IMR-90 (cell line): ENCODE measurements around the gene CCDC9. TPM values are rescaled to one million over a fixed set of nuclear protein-coding genes. Genes with fewer than 3 reads are reported as not detected.
A peak's percentile ranks its signal among the peaks of the same experiment; 100 is the strongest.

Experiments used
- ATAC-seq: fragments of 200-7000 bp; cut with Tn5 transposase; 2 replicates; pipeline ENCODE4 v1.9.1; 2020; ENCODE audit warnings: low read depth, mild to moderate bottlenecking, moderate library complexity
- BruUV-seq: library from RNA; stranded (reverse); fragments of 400-500 nt; replicated peaks from 2 replicates; lab custom pipeline; 2021; lab: Mats Ljungman, UMichigan
- CTCF ChIA-PET: fragments of 300-600 bp; formaldehyde crosslinking; extraction: SDS; loops from one replicate; lab custom pipeline; 2021; ENCODE audit warnings: antibody characterized with exemption; lab: Yijun Ruan, JAX
- POLR2A ChIA-PET: fragments of 300-600 bp; sonication (Branson Sonifier 250); formaldehyde crosslinking; loops from one replicate; lab custom pipeline; 2022; ENCODE audit warnings: antibody characterized with exemption; ENCODE audit not compliant: unreplicated experiment; lab: Charles Lee
- DNase-seq: peaks from one replicate; pipeline ENCODE4 v3.0.0; 2013
- H2AFZ ChIP-seq: replicated peaks from 2 replicates; pipeline ENCODE3; 2013; ENCODE audit warnings: low read length, mild to moderate bottlenecking; ENCODE audit not compliant: poor library complexity
- H2AK5ac ChIP-seq: 2 replicates; pipeline ENCODE4 v1.6.1; 2013; ENCODE audit warnings: low read depth, low read length, inconsistent platforms
- H2AK9ac ChIP-seq: replicated peaks from 2 replicates; pipeline ENCODE3; 2013; ENCODE audit warnings: mild to moderate bottlenecking, low read depth, low read length, moderate library complexity; ENCODE audit not compliant: poor library complexity
- H2BK120ac ChIP-seq: 2 replicates; pipeline ENCODE4 v1.6.1; 2013; ENCODE audit warnings: low read depth, low read length, inconsistent platforms
- H2BK15ac ChIP-seq: 3 replicates; pipeline ENCODE4 v1.6.1; 2013; ENCODE audit warnings: low read depth, low read length, inconsistent platforms
- H2BK20ac ChIP-seq: 2 replicates; pipeline ENCODE4 v1.6.1; 2013; ENCODE audit warnings: low read depth, mild to moderate bottlenecking, inconsistent platforms, low read length, moderate library complexity
- H2BK5ac ChIP-seq: 2 replicates; pipeline ENCODE4 v1.6.1; 2013; ENCODE audit warnings: mild to moderate bottlenecking, low read depth, low read length, inconsistent platforms; ENCODE audit not compliant: poor library complexity, severe bottlenecking
- H3K14ac ChIP-seq: replicated peaks from 2 replicates; pipeline ENCODE4 v1.6.1; 2013; ENCODE audit warnings: low read depth, low read length, inconsistent platforms
- H3K18ac ChIP-seq: 2 replicates; pipeline ENCODE4 v1.6.1; 2013; ENCODE audit warnings: low read depth, low read length, control low read depth
- H3K23ac ChIP-seq: 2 replicates; pipeline ENCODE4 v1.6.1; 2013; ENCODE audit warnings: low read depth, low read length, inconsistent platforms
- H3K27ac ChIP-seq: 2 replicates; pipeline ENCODE4 v1.5.1; 2013; ENCODE audit warnings: mild to moderate bottlenecking, control low read depth, low read length; ENCODE audit not compliant: insufficient read depth
- H3K27me3 ChIP-seq: 2 replicates; pipeline ENCODE4 v1.6.1; 2013; ENCODE audit warnings: low read length; ENCODE audit not compliant: control insufficient read depth, insufficient read depth
- H3K36me3 ChIP-seq: 2 replicates; pipeline ENCODE4 v1.6.1; 2013; ENCODE audit warnings: low read length, mixed read lengths; ENCODE audit not compliant: control insufficient read depth, insufficient read depth
- H3K4ac ChIP-seq: 2 replicates; pipeline ENCODE4 v1.6.1; 2013; ENCODE audit warnings: low read depth, low read length, inconsistent platforms
- H3K4me1 ChIP-seq: 2 replicates; pipeline ENCODE4 v1.6.1; 2013; ENCODE audit warnings: low read length, mixed read lengths; ENCODE audit not compliant: control insufficient read depth, insufficient read depth
- H3K4me2 ChIP-seq: 2 replicates; pipeline ENCODE4 v1.6.1; 2013; ENCODE audit warnings: low read depth, mild to moderate bottlenecking, control low read depth, low read length, moderate library complexity
- H3K4me3 ChIP-seq: 2 replicates; pipeline ENCODE4 v1.5.1; 2013; ENCODE audit warnings: low read depth, mild to moderate bottlenecking, control low read depth, low read length, moderate library complexity; ENCODE audit not compliant: insufficient read depth
- H3K56ac ChIP-seq: 2 replicates; pipeline ENCODE4 v1.6.1; 2013; ENCODE audit warnings: low read length, inconsistent platforms; ENCODE audit not compliant: insufficient read depth; ENCODE audit errors: extremely low read depth
- H3K79me1 ChIP-seq, 2 experiments: 2 replicates each; pipeline ENCODE4 v1.6.1; 2013; ENCODE audit warnings: low read length in 2 of 2, inconsistent platforms in 1 of 2, low read depth in 1 of 2
- H3K9ac ChIP-seq: 2 replicates; pipeline ENCODE4 v1.6.1; 2013; ENCODE audit warnings: low read depth, low read length, control low read depth
- H3K9me1 ChIP-seq: 2 replicates; pipeline ENCODE4 v1.6.1; 2013; ENCODE audit warnings: low read length, inconsistent platforms; ENCODE audit not compliant: insufficient read depth
- H3K9me3 ChIP-seq: 2 replicates; pipeline ENCODE4 v1.6.1; 2013; ENCODE audit warnings: low read length; ENCODE audit not compliant: control insufficient read depth, insufficient read depth
- H4K20me1 ChIP-seq: 2 replicates; pipeline ENCODE4 v1.6.1; 2013; ENCODE audit warnings: low read length, inconsistent platforms; ENCODE audit not compliant: insufficient read depth
- H4K5ac ChIP-seq: 2 replicates; pipeline ENCODE4 v1.6.1; 2013; ENCODE audit warnings: mild to moderate bottlenecking, low read depth, low read length, control low read depth
- H4K8ac ChIP-seq, 2 experiments: 2 replicates each; pipeline ENCODE4 v1.6.1; 2013; ENCODE audit warnings: low read depth in 2 of 2, low read length in 2 of 2, control low read depth in 1 of 2, inconsistent platforms in 1 of 2
- H4K91ac ChIP-seq: 2 replicates; pipeline ENCODE4 v1.6.1; 2013; ENCODE audit warnings: low read depth, low read length, inconsistent platforms; ENCODE audit not compliant: insufficient read depth
- BHLHE40 ChIP-seq: fragments of 150-350 bp; IDR thresholded peaks from 2 replicates; pipeline ENCODE4 v1.6.1; 2016; ENCODE audit warnings: mild to moderate bottlenecking, low read depth, low read length
- CEBPB ChIP-seq: IDR thresholded peaks from 2 replicates; pipeline ENCODE4 v1.6.1; 2012; ENCODE audit warnings: low read depth, low read length, improper control_type of control experiment
- MAFK ChIP-seq: IDR thresholded peaks from 2 replicates; pipeline ENCODE4 v1.6.1; 2012; ENCODE audit warnings: low read depth, low read length, improper control_type of control experiment
- MAZ ChIP-seq: IDR thresholded peaks from 2 replicates; pipeline ENCODE4 v1.6.1; 2012; ENCODE audit warnings: low read depth, mild to moderate bottlenecking, low read length, improper control_type of control experiment, moderate library complexity, borderline replicate concordance
- MXI1 ChIP-seq: IDR thresholded peaks from 2 replicates; pipeline ENCODE4 v1.6.1; 2012; ENCODE audit warnings: low read depth, mild to moderate bottlenecking, low read length, moderate library complexity, borderline replicate concordance
- NFE2L2 ChIP-seq: fragments of 150-350 bp; IDR thresholded peaks from 2 replicates; pipeline ENCODE4 v1.6.1; 2016; ENCODE audit warnings: low read depth, mild to moderate bottlenecking, low read length
- RAD21 ChIP-seq: IDR thresholded peaks from 2 replicates; pipeline ENCODE4 v1.6.1; 2012; ENCODE audit warnings: low read length, improper control_type of control experiment
- RCOR1 ChIP-seq: IDR thresholded peaks from 2 replicates; pipeline ENCODE4 v1.6.1; 2012; ENCODE audit warnings: mild to moderate bottlenecking, low read length, improper control_type of control experiment; ENCODE audit not compliant: insufficient replicate concordance
- RFX5 ChIP-seq: IDR thresholded peaks from 2 replicates; pipeline ENCODE4 v1.8.0; 2012; ENCODE audit warnings: low read depth, mild to moderate bottlenecking, low read length, moderate library complexity
- SMC3 ChIP-seq: fragments of 150-350 bp; IDR thresholded peaks from 2 replicates; pipeline ENCODE4 v1.6.1; 2016; ENCODE audit warnings: low read depth, mild to moderate bottlenecking, antibody characterized with exemption, low read length, moderate library complexity
- WGBS, 2 experiments: methylation state at CpG; one replicate each; pipeline versions ENCODE4 v1.1.5 to v1.1.7; 2013; ENCODE audit warnings: missing lambda C conversion rate in 2 of 2; ENCODE audit not compliant: insufficient read length in 1 of 2; ENCODE audit errors: extremely low coverage in 2 of 2; 5-methylcytosine and 5-hydroxymethylcytosine counted together
- dilution Hi-C: fragments of 300-500 bp; cut with HindIII; formaldehyde crosslinking; loops from one replicate; pipeline ENCODE4 v1.14.3; 2018; ENCODE audit warnings: low sequenced_read_pairs; ENCODE audit not compliant: unreplicated experiment
- in situ Hi-C: fragments of 300-500 bp; cut with MboI; formaldehyde crosslinking; loops from 3 replicates; pipeline ENCODE4 v1.14.3; 2019; ENCODE audit warnings: low sequenced_read_pairs, inconsistent platforms, mixed read lengths
- intact Hi-C: fragments of 100-400 bp; cut with micrococcal nuclease; formaldehyde crosslinking; loops from 2 replicates; pipeline ENCODE4 v1.10.0; 2022
- polyA plus RNA-seq, 3 experiments: library from polyadenylated mRNA; depleted of rRNA; stranded (reverse); fragments of >200 nt; gene quantifications; 2 replicates each; pipeline ENCODE4 v1.2.3, GENCODE V29; 2012; ENCODE audit warnings: low replicate concordance in 1 of 3
- total RNA-seq: library from RNA; depleted of rRNA; stranded (reverse); fragments of >200 nt; gene quantifications from 2 replicates; pipeline ENCODE4 v1.2.3, GENCODE V29; 2012
- TF ChIP-seq, protein P1 (sequence below): fragments of 150-350 bp; IDR thresholded peaks from 2 replicates; pipeline ENCODE4 v1.6.1; 2017; ENCODE audit warnings: mild to moderate bottlenecking, antibody characterized with exemption, low read length, low read depth
- TF ChIP-seq, protein P2 (sequence below): fragments of 150-350 bp; IDR thresholded peaks from 2 replicates; pipeline ENCODE4 v1.6.1; 2016; ENCODE audit warnings: low read depth, mild to moderate bottlenecking, low read length, moderate library complexity, borderline replicate concordance
- TF ChIP-seq, protein P3 (sequence below): conservative IDR thresholded peaks from 2 replicates; pipeline ENCODE4 v1.5.1; 2012; ENCODE audit warnings: mild to moderate bottlenecking, low read depth, low read length, improper control_type of control experiment

The CCDC9 gene
- total and polyA plus RNA-seq, 2 of the 4 experiments (the other 2 are of a cell fraction) = 2.9 to 8.6 TPM

DNA sequence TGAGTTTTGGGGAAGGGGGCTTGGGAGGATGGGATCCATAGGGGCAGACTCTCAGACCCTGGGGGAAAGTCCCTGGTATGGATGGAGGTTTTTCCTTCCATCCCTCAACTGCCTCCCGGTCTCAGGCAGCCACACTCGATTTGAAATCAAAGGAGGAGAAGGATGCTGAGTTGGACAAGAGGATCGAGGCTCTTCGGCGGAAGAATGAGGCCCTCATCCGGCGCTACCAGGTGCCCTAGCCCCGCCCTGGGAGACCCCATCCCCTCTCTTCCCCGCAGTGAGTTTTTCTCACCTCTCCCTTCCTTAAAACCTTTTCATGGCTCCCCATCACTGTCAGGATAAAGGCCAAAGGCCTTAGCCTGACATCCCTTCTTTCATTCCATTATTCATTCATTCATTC is 2.1 kb downstream of the CCDC9 start:
- Histone ChIP-seq H2AFZ (no peak overlapping the region), H2BK5ac (peak overlapping the region; percentile 80), H3K9ac (peak overlapping the region; percentile 92), H3K4me3 (no peak overlapping the region; the same call in 1 of the 2 replicates), H3K4me1 (peaks cover 18% of the 10 kb centered on the region), H4K5ac (no peak overlapping the region), H3K18ac (no peak overlapping the region), H3K56ac (0 out of 2 replicates have a peak overlapping the region, but pooled peaks have one; percentile 95), H3K36me3 (peaks cover 32% of the 10 kb centered on the region), H2BK15ac (no peak overlapping the region), H3K9me1 (peaks cover 16% of the 10 kb centered on the region; the same call in 1 of the 2 replicates), H4K20me1 (peaks cover 8% of the 10 kb centered on the region; the same call in 1 of the 2 replicates), H3K27ac (peak overlapping the region; percentile 90), H4K91ac (0 out of 2 replicates have a peak overlapping the region, but pooled peaks have one; percentile 90), H2AK5ac (peak overlapping the region; percentile 96), H3K4me2 (peak overlapping the region; percentile 92), H3K79me1 (peaks cover 47 to 59% of the 10 kb centered on the region in 2 experiments), H3K4ac (peak overlapping the region; percentile 98), H3K14ac (peak overlapping the region; percentile 99), H2BK120ac (no peak overlapping the region), H3K27me3 (no peaks in the 10 kb centered on the region), H3K9me3 (no peaks in the 10 kb centered on the region), H4K8ac (peak overlapping the region; percentile 40 to 91; a peak in 2 of 4 replicates), H2BK20ac (no peak overlapping the region), H3K23ac (peak overlapping the region; percentile 97), H2AK9ac (peak overlapping the region; percentile 99)
- in situ Hi-C loops (no loop called here), dilution Hi-C loops (no loop called here), intact Hi-C loops (no loop called here)
- TF ChIP-seq, protein P1, sequence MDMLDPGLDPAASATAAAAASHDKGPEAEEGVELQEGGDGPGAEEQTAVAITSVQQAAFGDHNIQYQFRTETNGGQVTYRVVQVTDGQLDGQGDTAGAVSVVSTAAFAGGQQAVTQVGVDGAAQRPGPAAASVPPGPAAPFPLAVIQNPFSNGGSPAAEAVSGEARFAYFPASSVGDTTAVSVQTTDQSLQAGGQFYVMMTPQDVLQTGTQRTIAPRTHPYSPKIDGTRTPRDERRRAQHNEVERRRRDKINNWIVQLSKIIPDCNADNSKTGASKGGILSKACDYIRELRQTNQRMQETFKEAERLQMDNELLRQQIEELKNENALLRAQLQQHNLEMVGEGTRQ = no peak
- no peak for TF ChIP-seq RAD21
- TF ChIP-seq RCOR1 = no peak
- TF ChIP-seq MAZ = no peak
- no peak for TF ChIP-seq MAFK
- no peak for TF ChIP-seq RFX5
- no peak for TF ChIP-seq NFE2L2
- no peak for TF ChIP-seq BHLHE40
- TF ChIP-seq SMC3 = no peak
- no peak for TF ChIP-seq CEBPB
- no peak for TF ChIP-seq MXI1
- TF ChIP-seq, protein P2, sequence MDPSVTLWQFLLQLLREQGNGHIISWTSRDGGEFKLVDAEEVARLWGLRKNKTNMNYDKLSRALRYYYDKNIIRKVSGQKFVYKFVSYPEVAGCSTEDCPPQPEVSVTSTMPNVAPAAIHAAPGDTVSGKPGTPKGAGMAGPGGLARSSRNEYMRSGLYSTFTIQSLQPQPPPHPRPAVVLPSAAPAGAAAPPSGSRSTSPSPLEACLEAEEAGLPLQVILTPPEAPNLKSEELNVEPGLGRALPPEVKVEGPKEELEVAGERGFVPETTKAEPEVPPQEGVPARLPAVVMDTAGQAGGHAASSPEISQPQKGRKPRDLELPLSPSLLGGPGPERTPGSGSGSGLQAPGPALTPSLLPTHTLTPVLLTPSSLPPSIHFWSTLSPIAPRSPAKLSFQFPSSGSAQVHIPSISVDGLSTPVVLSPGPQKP = no peak
- TF ChIP-seq, protein P3, sequence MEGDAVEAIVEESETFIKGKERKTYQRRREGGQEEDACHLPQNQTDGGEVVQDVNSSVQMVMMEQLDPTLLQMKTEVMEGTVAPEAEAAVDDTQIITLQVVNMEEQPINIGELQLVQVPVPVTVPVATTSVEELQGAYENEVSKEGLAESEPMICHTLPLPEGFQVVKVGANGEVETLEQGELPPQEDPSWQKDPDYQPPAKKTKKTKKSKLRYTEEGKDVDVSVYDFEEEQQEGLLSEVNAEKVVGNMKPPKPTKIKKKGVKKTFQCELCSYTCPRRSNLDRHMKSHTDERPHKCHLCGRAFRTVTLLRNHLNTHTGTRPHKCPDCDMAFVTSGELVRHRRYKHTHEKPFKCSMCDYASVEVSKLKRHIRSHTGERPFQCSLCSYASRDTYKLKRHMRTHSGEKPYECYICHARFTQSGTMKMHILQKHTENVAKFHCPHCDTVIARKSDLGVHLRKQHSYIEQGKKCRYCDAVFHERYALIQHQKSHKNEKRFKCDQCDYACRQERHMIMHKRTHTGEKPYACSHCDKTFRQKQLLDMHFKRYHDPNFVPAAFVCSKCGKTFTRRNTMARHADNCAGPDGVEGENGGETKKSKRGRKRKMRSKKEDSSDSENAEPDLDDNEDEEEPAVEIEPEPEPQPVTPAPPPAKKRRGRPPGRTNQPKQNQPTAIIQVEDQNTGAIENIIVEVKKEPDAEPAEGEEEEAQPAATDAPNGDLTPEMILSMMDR = no peak
- POLR2A ChIA-PET = no interaction called here
- no peak for DNase-seq
- 100% methylated on average over 2 of the region's 9 CpGs; no CpG with 5 or more reads in 1 of the 2 experiments for WGBS, 2 experiments
- CTCF ChIA-PET = no interaction called here
- ATAC-seq = no peak
- BruUV-seq = no TSS peak
